ENCODE data around the gene CHSY1. TPM values are rescaled to one million over a fixed set of nuclear protein-coding genes. Genes with fewer than 3 reads are reported as not detected.

The CHSY1 gene
- total RNA-seq, 1 experiment from 2014 or later, result 47.0 TPM

- Histone ChIP-seq H3K27ac (ENCODE audit: low read depth, low read length, poor library complexity, severe bottlenecking) (no peak overlapping the region), H3K36me3 (ENCODE audit: insufficient read depth, low read length, poor library complexity, severe bottlenecking) (peaks cover 59% of the 10 kb centered on the region), H3K4me3 (ENCODE audit: low read depth, low read length, poor library complexity, severe bottlenecking) (no peak overlapping the region), H3K27me3 (replicated peaks; ENCODE audit: insufficient read depth, low read depth, low read length, poor library complexity) (no peaks in the 10 kb centered on the region), H3K4me1 (ENCODE audit: insufficient read depth, low read length, poor library complexity, severe bottlenecking) (no peaks in the 10 kb centered on the region), H3K9me3 (ENCODE audit: low read depth, low read length, poor library complexity, severe bottlenecking) (no peaks in the 10 kb centered on the region)
- DNase-seq (ENCODE audit: low spot score), result no peak
- intact Hi-C loops (cut with micrococcal nuclease; ENCODE audit: unreplicated experiment), result no loop called here
- no peak for TF ChIP-seq CTCF (conservative IDR thresholded peaks at IDR 0.05; ENCODE audit: low read depth, low read length)
- TF ChIP-seq EZH2 (IDR thresholded peaks at IDR 0.05; ENCODE audit: borderline replicate concordance, low read depth, low read length, poor library complexity, severe bottlenecking), result no peak
- ChIA-PET POLR2A (ENCODE audit: low non-redundant PET) (no interaction called here), CTCF (no interaction called here)
- no TSS peak for BruUV-seq (replicated peaks)
Measured at GRCh38 chr15:101273534-101273933, 21.7 kb upstream of the CHSY1 start.

GRCh38 chr15:101272584-101272983 is 20.7 kb upstream of the CHSY1 start:
- Histone ChIP-seq H3K36me3 (ENCODE audit: insufficient read depth, low read length, poor library complexity, severe bottlenecking) (peaks cover 59% of the 10 kb centered on the region), H3K27ac (ENCODE audit: low read depth, low read length, poor library complexity, severe bottlenecking) (no peak overlapping the region), H3K4me3 (ENCODE audit: low read depth, low read length, poor library complexity, severe bottlenecking) (no peak overlapping the region), H3K9me3 (ENCODE audit: low read depth, low read length, poor library complexity, severe bottlenecking) (no peaks in the 10 kb centered on the region), H3K4me1 (ENCODE audit: insufficient read depth, low read length, poor library complexity, severe bottlenecking) (no peaks in the 10 kb centered on the region), H3K27me3 (replicated peaks; ENCODE audit: insufficient read depth, low read depth, low read length, poor library complexity) (no peaks in the 10 kb centered on the region)
- intact Hi-C loops (cut with micrococcal nuclease; ENCODE audit: unreplicated experiment), result no loop called here
- CTCF ChIA-PET, result no interaction called here
- POLR2A ChIA-PET (ENCODE audit: low non-redundant PET), result no interaction called here
- TF ChIP-seq CTCF (conservative IDR thresholded peaks at IDR 0.05; ENCODE audit: low read depth, low read length) (no peak), EZH2 (IDR thresholded peaks at IDR 0.05; ENCODE audit: borderline replicate concordance, low read depth, low read length, poor library complexity, severe bottlenecking) (no peak)
- DNase-seq (ENCODE audit: low spot score), result no peak
- no TSS peak for BruUV-seq (replicated peaks)

GRCh38 chr15:101269479-101270223 is 17.8 kb upstream of the CHSY1 start:
- H3K27ac ChIP-seq (ENCODE audit: low read depth, low read length, poor library complexity, severe bottlenecking), result no peak overlapping the region
- TF ChIP-seq EZH2 (IDR thresholded peaks at IDR 0.05; ENCODE audit: borderline replicate concordance, low read depth, low read length, poor library complexity, severe bottlenecking), result no peak
- TF ChIP-seq CTCF (conservative IDR thresholded peaks at IDR 0.05; ENCODE audit: low read depth, low read length), result peak; percentile 49
- no TSS peak for BruUV-seq (replicated peaks)
- H3K9me3 ChIP-seq (ENCODE audit: low read depth, low read length, poor library complexity, severe bottlenecking), result no peaks in the 10 kb centered on the region
- H3K27me3 ChIP-seq (replicated peaks; ENCODE audit: insufficient read depth, low read depth, low read length, poor library complexity), result no peaks in the 10 kb centered on the region
- H3K4me3 ChIP-seq (ENCODE audit: low read depth, low read length, poor library complexity, severe bottlenecking), result no peak overlapping the region
- H3K36me3 ChIP-seq (ENCODE audit: insufficient read depth, low read length, poor library complexity, severe bottlenecking), result peaks cover 47% of the 10 kb centered on the region
- H3K4me1 ChIP-seq (ENCODE audit: insufficient read depth, low read length, poor library complexity, severe bottlenecking), result no peaks in the 10 kb centered on the region
- DNase-seq (ENCODE audit: low spot score), result peak; percentile 26
- POLR2A ChIA-PET (ENCODE audit: low non-redundant PET), result no interaction called here
- intact Hi-C loops (cut with micrococcal nuclease; ENCODE audit: unreplicated experiment), result no loop called here
- CTCF ChIA-PET, result no interaction called here
